Fibroblast of lung (primary cell): ENCODE results near the gene NKX1-2. TPM values are rescaled to one million over a fixed set of nuclear protein-coding genes. Genes with fewer than 3 reads are reported as not detected.

Experiments used
- DNase-seq, 2 donors: peaks; one replicate each; pipeline versions ENCODE4 v3.0.0 to v3.0.0-alpha.2; 2010; ENCODE audit warnings: low read depth in 2 of 2
- H2AFZ ChIP-seq: 2 replicates; pipeline ENCODE4 v1.5.1; 2012; ENCODE audit warnings: low read length, control low read depth, inconsistent platforms
- H3K27ac ChIP-seq: 2 replicates; pipeline ENCODE4 v1.5.1; 2011; ENCODE audit warnings: low read length, control low read depth; ENCODE audit not compliant: insufficient read depth
- H3K27me3 ChIP-seq: 2 replicates; pipeline ENCODE4 v1.5.1; 2011; ENCODE audit warnings: mild to moderate bottlenecking, low read length; ENCODE audit not compliant: control insufficient read depth, insufficient read depth
- H3K36me3 ChIP-seq: 2 replicates; pipeline ENCODE4 v1.5.1; 2011; ENCODE audit warnings: low read length; ENCODE audit not compliant: control insufficient read depth, insufficient read depth
- H3K4me1 ChIP-seq: 2 replicates; pipeline ENCODE4 v1.5.1; 2011; ENCODE audit warnings: low read length; ENCODE audit not compliant: control insufficient read depth, insufficient read depth; ENCODE audit errors: extremely low read depth
- H3K4me2 ChIP-seq: 2 replicates; pipeline ENCODE4 v1.5.1; 2011; ENCODE audit warnings: low read length, control low read depth; ENCODE audit not compliant: insufficient read depth; ENCODE audit errors: extremely low read depth
- H3K4me3 ChIP-seq, 4 experiments: fragments of 200-600 bp in 1 of 4; sonication (generic) in 1 of 4; replicated peaks in 1 of 4; 2 replicates each; pipeline ENCODE4 v1.5.1; 2011 to 2016; ENCODE audit warnings: low read length in 4 of 4, low read depth in 3 of 4, mild to moderate bottlenecking in 3 of 4, control low read depth in 2 of 4, inconsistent platforms in 1 of 4, mixed read lengths in 1 of 4; ENCODE audit not compliant: insufficient read depth in 1 of 4; ENCODE audit errors: control extremely low read depth in 1 of 4
- H3K79me2 ChIP-seq: 2 replicates; pipeline ENCODE4 v1.5.1; 2012; ENCODE audit warnings: mild to moderate bottlenecking, low read length, inconsistent platforms; ENCODE audit not compliant: control insufficient read depth, insufficient read depth
- H3K9ac ChIP-seq: 2 replicates; pipeline ENCODE4 v1.5.1; 2011; ENCODE audit warnings: mild to moderate bottlenecking, low read length, control low read depth; ENCODE audit not compliant: insufficient read depth
- H3K9me3 ChIP-seq: 2 replicates; pipeline ENCODE4 v1.5.1; 2012; ENCODE audit warnings: low read depth, low read length; ENCODE audit not compliant: control insufficient read depth, insufficient read depth
- H4K20me1 ChIP-seq: 2 replicates; pipeline ENCODE4 v1.5.1; 2011; ENCODE audit warnings: low read length; ENCODE audit not compliant: control insufficient read depth, insufficient read depth; ENCODE audit errors: extremely low read depth
- CTCF ChIP-seq, 2 donors: IDR thresholded peaks in 1 of 2; conservative IDR thresholded peaks in 1 of 2; 1 replicate in 1 of 2; 2 replicates in 1 of 2; pipeline ENCODE4 v1.5.1; 2011 to 2012; ENCODE audit warnings: low read length in 2 of 2, control low read depth in 1 of 2, inconsistent platforms in 1 of 2, low read depth in 1 of 2, mild to moderate bottlenecking in 1 of 2
- EZH2 ChIP-seq: IDR thresholded peaks from 2 replicates; pipeline ENCODE4 v1.5.1; 2012; ENCODE audit warnings: low read length, control low read depth, mild to moderate bottlenecking; ENCODE audit errors: missing control alignments
- polyA plus RNA-seq, 2 donors: library from polyadenylated mRNA; depleted of rRNA in 1 of 2; stranded (reverse) in 1 of 2; unstranded in 1 of 2; fragments of >200 nt; gene quantifications; 2 replicates each; pipeline ENCODE4 v1.2.1, GENCODE V29; 2011 to 2012; ENCODE audit warnings: missing spikeins in 1 of 2
- total RNA-seq: library from RNA; depleted of rRNA; stranded (reverse); fragments of >200 nt; gene quantifications from 2 replicates; pipeline ENCODE4 v1.2.1, GENCODE V29; 2014

The NKX1-2 gene
- total and polyA plus RNA-seq, 2 donors (not counting 1 experiment from before 2014, with no cell fraction given): not detected

GRCh38 chr10:124414076-124414475 lies 35.8 kb downstream of the NKX1-2 start:
- Histone ChIP-seq H3K79me2 (peaks cover 42% of the 10 kb centered on the region), H3K9ac (no peak overlapping the region)

DNA sequence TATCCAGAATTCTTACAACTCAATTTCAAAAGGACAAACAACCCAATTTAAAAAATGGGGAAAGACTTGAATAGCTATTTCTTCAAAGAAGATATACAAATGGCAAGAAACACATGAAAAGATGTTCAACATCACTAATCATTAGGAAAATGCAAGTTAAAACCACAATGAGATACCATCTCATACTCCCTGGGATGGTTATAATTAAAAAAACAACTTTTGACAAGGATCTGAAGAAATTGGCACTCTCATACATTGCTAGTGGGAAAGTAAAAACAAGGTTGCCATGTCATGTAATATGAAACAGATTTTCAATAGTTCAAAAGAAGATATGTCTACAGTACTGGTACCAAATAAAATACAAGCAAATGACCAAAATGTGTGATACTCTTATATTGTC lies 40.1 kb downstream of the NKX1-2 start:
- TF ChIP-seq EZH2 (no peak), CTCF (conservative IDR thresholded peaks at IDR 0.05 in 1 of 2, IDR thresholded peaks at IDR 0.05 in 1 of 2; ENCODE audit: low read depth in 1 of 2, low read length in 2 of 2) (no peak)
- Histone ChIP-seq H3K4me1 (no peaks in the 10 kb centered on the region), H3K27ac (no peak overlapping the region), H3K79me2 (peaks cover 19% of the 10 kb centered on the region), H3K4me2 (no peak overlapping the region), H4K20me1 (no peaks in the 10 kb centered on the region), H3K9me3 (no peaks in the 10 kb centered on the region), H3K9ac (no peak overlapping the region), H3K4me3 (no peak overlapping the region), H3K36me3 (peaks cover 5% of the 10 kb centered on the region), H2AFZ (no peak overlapping the region), H3K27me3 (no peaks in the 10 kb centered on the region)
- no peak for DNase-seq

More at GRCh38 chr10:124414076-124414475, 35.8 kb downstream of the NKX1-2 start:
- Histone ChIP-seq H2AFZ (no peak overlapping the region), H4K20me1 (no peaks in the 10 kb centered on the region), H3K4me2 (peak overlapping the region; percentile 32), H3K4me3 (no peak overlapping the region), H3K27ac (no peak overlapping the region), H3K36me3 (peaks cover 3% of the 10 kb centered on the region), H3K27me3 (no peaks in the 10 kb centered on the region), H3K4me1 (no peaks in the 10 kb centered on the region), H3K9me3 (no peaks in the 10 kb centered on the region)
- TF ChIP-seq CTCF (conservative IDR thresholded peaks at IDR 0.05 in 1 of 2, IDR thresholded peaks at IDR 0.05 in 1 of 2; ENCODE audit: low read depth in 1 of 2, low read length in 2 of 2) (no peak), EZH2 (no peak)
- DNase-seq: peak; percentile 54 to 66

- Histone ChIP-seq H4K20me1 (no peaks in the 10 kb centered on the region), H2AFZ (no peak overlapping the region)
Observed at GRCh38 chr10:124408357-124408756, 41.5 kb downstream of the NKX1-2 start.

More at GRCh38 chr10:124408357-124408756, 41.5 kb downstream of the NKX1-2 start:
- DNase-seq: no peak
- Histone ChIP-seq H3K4me2 (no peak overlapping the region), H3K79me2 (peaks cover 12% of the 10 kb centered on the region), H3K9me3 (no peaks in the 10 kb centered on the region), H3K36me3 (peaks cover 5% of the 10 kb centered on the region), H3K4me1 (no peaks in the 10 kb centered on the region), H3K27ac (no peak overlapping the region), H3K9ac (no peak overlapping the region), H3K4me3 (no peak overlapping the region), H3K27me3 (no peaks in the 10 kb centered on the region)
- TF ChIP-seq CTCF (conservative IDR thresholded peaks at IDR 0.05 in 1 of 2, IDR thresholded peaks at IDR 0.05 in 1 of 2; ENCODE audit: low read depth in 1 of 2, low read length in 2 of 2) (no peak), EZH2 (no peak)
